Stimulated activated CD4-positive, alpha-beta T cell treated with anti-CD3 and anti-CD28 coated beads, Interleukin-4, amount 100 ng/mL, for 4 hours (primary cell): ENCODE results near the gene VAV1.
A peak's percentile ranks its signal among the peaks of the same experiment; 100 is the strongest.

Source experiments
- DNase-seq, 2 experiments: peaks; one replicate each; pipeline ENCODE4 v3.0.0-alpha.2; 2020

Gene VAV1

GRCh38 chr19:6772028-6772865 lies at the start of gene VAV1:
VAV1 (plus strand) TSS chr19:6772708; CDS start chr19:6772808, 100 bp downstream.
- peak; percentile 75 to 86 for DNase-seq

- no peak for DNase-seq
Measured at GRCh38 chr19:6723108-6723618, 49.3 kb upstream of the VAV1 start.

- no peak for DNase-seq
Measured at GRCh38 chr19:6723738-6724137, 48.8 kb upstream of the VAV1 start.

- DNase-seq: no peak
Measured at GRCh38 chr19:6724631-6725492, 47.6 kb upstream of the VAV1 start.

- DNase-seq: no peak
Measured at GRCh38 chr19:6725513-6726231, 46.8 kb upstream of the VAV1 start.

- DNase-seq: no peak
Measured at GRCh38 chr19:6728346-6728745, 44.2 kb upstream of the VAV1 start.

- DNase-seq: no peak
Measured at GRCh38 chr19:6729573-6730152, 42.8 kb upstream of the VAV1 start.

- peak; percentile 35 to 46 for DNase-seq
Measured at GRCh38 chr19:6730153-6730804, 42.2 kb upstream of the VAV1 start.

GRCh38 chr19:6730941-6731670 lies 41.4 kb upstream of the VAV1 start:
- DNase-seq: no peak

- DNase-seq: no peak
Measured at GRCh38 chr19:6731822-6732221, 40.7 kb upstream of the VAV1 start.

GRCh38 chr19:6732803-6733337 lies 39.6 kb upstream of the VAV1 start:
- no peak for DNase-seq

- DNase-seq: no peak
Measured at GRCh38 chr19:6733338-6734095, 39.0 kb upstream of the VAV1 start.

GRCh38 chr19:6734096-6734696 lies 38.3 kb upstream of the VAV1 start:
- no peak for DNase-seq

GRCh38 chr19:6735181-6735911 lies 37.2 kb upstream of the VAV1 start:
- DNase-seq: no peak

GRCh38 chr19:6736169-6736916 lies 36.2 kb upstream of the VAV1 start:
- DNase-seq: peak; percentile 53 to 65

GRCh38 chr19:6736917-6737283 lies 35.6 kb upstream of the VAV1 start:
- no peak for DNase-seq

GRCh38 chr19:6737284-6737872 lies 35.1 kb upstream of the VAV1 start, which contains the start of gene GPR108:
GPR108 (minus strand) TSS chr19:6737580; CDS start chr19:6737576, 4 bp downstream.
- peak; percentile 98 to 100 for DNase-seq
